Stimulated activated CD8-positive, alpha-beta memory T cell treated with anti-CD3 and anti-CD28 coated beads, Interleukin-2, amount 100 ng/mL, for 1 hour (primary cell): ENCODE data around the gene HEATR3.

Experiments
- DNase-seq, 2 donors: peaks; one replicate each; pipeline ENCODE4 v3.0.0-alpha.2; 2020; ENCODE audit warnings: low read depth in 2 of 2

The HEATR3 gene

DNA sequence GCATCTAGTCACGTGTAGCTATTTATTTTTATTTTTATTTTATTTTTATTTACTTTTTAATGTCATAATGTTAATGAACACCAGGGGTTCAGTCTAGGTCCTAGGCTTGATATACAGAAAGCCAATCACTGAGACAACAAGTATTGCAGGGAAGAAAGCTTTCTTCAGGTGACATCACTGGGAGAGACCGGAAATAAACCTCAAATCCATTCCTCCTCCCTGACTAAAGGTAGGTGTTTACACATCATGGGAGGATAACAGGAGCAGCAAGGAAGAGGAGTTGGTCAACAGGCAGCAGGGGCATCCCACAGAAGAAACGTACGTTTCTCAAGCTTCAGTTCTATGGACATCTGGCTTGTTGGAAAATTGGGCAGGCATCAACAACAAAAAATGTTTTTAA, 9.5 kb upstream of the HEATR3 start:
- DNase-seq: no peak

DNA sequence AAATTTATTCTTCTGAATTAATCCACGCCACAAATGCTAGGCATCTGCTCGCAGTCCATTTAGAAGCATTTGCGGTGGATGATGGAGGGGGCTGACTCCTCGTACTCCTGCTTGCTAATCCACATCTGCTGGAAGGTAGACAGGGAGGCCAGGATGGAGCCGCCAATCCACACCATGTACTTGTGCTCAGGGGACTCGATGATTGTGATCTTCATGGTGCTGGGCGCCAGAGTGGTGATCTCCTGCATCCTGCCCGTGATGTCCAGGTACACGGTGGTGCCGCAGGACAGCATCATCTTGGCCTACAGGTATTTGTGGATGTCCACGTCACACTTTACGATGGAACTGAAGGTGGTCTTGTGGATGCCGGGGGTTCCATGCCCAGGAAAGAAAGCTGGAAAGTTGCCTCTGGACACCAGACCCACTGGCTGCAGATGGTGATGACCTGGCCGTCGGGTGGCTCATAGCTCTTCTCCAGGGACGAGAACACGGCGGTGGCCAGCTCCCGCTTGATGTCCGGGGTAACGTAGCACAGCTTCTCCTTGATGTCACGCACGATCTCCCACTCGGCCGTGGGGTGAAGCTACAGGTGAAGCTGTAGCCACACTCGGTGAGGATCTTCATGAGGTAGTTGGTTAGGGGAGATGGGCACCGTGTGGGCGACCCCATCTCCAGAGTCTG, 7.5 kb upstream of the HEATR3 start:
- no peak for DNase-seq

- DNase-seq: no peak
These were observed 6.7 kb upstream of the HEATR3 start for GRCh38 chr16:50059111-50059510.

DNA sequence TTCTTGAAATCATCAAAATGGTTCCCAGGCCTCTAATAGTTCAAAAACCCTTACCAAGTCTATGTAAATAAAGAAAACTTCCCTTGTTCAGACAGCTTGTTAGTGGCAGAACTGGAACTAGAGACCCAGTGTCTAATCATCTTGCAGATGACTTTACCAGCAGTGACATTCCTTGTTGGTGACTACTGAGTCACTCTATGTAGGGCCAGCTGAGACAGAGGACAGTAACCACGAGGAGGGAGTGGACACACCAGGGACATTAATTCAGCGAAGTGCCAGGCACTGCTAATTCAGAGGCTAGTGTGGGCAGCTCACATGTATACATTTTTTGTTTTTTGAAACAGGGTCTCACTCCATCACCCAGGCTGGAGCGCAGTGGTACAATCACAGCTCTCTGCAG, 6.1 kb upstream of the HEATR3 start:
- no peak for DNase-seq

DNA sequence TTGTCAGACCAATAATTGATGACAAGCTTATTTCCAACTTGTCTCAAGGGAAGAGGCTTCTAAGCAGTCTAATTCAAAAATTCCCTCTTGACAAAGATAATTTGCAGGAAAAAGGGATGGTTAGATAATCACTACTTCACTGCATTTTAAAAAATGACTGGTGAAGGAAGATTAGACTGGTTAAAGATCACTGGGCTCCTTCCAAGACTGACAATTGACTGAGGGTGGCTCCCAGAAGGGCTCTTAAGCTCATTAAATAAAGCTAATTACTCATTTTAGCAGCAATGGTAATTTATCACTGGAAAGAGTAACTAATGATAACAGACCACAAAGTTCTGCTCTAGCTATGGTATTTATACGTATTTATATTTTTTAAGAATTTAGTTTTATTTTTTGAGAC, 4.4 kb upstream of the HEATR3 start:
- DNase-seq: no peak

- DNase-seq: no peak
These were observed 538 bp upstream of the HEATR3 start for GRCh38 chr16:50065241-50065623.

- DNase-seq: no peak
These were observed 916 bp downstream of the HEATR3 start for GRCh38 chr16:50066482-50067289.

DNA sequence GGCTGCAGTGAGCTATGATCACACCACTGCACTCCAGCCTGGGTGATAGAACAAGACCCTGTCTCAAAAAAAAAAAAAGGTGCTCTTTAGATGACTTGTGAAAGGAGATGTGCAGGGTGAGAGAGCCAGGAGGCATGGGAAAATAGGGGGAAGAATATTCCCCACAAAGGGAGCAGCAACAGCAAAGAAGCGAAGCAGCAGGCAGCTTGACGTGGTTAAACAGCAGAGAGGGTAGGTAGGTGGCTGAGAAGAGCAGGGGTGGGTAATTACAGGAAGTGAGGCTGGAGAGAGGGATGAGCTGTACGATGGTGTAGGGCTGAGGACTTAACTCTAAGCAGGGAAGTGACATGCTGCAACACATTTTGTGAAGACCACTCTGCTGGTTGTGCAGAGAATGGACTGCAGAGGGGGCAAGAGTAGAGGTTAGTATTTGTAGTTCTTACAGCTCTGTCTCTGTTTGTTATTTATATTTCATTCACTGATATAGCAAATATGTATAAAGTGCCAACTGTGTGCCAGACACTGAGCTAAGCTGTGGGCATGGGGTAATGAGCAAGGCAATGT, 1.6 kb downstream of the HEATR3 start:
- no peak for DNase-seq

DNA sequence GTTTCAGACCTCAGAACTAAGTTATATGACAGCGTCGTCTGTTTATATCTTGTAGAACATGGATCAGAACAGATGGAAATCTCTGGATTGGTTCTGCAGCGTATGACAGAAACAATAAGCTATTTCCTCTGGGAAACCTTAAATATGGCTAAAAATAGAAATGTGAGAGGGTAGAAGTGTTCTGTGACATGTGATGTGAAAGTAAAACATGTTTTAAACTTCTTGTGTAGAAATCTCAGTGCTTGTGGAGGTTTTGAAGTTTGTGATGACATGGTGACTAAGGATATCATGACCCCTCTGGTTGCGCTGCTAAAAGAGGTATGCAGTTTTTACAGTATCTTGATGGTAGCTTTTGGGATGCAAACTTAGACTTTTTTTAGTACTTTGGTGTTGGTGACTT, 2.8 kb downstream of the HEATR3 start:
- DNase-seq: no peak

DNA sequence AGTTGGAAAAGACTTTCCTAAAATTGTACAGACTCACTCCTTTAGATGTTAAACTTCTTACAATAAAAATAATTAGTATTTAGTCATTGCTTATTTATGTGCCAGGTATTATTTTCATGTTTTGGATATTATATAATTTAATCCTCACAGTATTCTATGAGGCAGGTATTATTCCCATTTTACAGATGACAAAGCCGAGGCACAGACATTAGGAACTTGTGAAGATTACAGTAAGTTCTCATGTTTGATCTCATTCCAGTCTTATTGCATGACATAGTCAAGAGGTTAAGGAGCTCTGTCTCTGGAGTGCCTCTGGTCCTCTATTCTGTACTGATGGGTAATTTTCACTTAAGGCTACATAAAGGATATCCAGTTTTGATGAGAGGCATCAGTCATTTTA, 3.3 kb downstream of the HEATR3 start:
- DNase-seq: no peak

DNA sequence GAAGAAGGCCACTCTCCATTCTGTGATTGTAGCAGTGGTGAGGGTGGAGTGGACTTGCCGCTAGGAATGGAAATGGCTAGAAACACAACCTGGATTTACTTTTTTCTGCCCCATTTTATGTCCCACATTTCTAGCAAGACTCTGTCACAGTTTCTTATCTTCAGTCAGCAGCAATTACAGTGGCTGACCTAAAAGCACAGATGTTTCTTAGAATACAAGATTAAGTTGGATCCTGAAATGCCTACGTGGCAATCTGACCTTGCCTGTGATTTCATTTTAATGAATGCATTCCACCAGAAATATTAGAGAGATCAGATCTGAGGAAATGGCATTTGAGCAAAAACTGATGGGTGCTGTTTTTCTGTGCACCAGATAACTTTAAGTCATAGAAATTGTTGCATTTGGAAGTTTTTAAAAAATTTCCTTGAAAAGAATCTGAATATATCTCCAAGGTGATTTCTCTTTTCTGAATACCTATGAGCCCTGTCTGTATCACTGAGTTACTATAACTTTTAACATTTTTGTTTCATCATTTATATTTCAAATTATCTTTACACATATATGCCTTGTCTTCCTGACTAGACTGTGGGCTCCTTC, 5.4 kb downstream of the HEATR3 start:
- no peak for DNase-seq

DNA sequence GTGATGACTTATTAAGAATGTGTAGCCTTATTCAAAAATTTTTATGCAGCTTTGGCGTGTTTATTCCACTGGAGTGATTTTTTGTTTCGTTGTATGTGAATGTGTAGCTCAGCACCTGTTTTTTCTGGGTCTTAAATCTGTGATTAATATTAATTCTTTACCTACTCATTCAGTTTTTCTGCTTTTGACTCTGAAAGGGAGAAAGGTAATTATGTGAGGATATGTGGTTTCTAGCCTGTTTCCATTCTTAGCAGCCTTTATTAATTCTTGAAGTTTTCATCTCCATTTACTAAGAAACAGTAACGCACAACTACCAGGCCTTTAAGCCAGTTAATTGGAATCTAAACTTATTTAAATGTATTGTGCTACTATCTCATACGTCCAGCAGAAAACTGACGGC, 7.0 kb downstream of the HEATR3 start:
- no peak for DNase-seq

- DNase-seq: no peak
These were observed 13.8 kb downstream of the HEATR3 start for GRCh38 chr16:50079397-50080140.

DNA sequence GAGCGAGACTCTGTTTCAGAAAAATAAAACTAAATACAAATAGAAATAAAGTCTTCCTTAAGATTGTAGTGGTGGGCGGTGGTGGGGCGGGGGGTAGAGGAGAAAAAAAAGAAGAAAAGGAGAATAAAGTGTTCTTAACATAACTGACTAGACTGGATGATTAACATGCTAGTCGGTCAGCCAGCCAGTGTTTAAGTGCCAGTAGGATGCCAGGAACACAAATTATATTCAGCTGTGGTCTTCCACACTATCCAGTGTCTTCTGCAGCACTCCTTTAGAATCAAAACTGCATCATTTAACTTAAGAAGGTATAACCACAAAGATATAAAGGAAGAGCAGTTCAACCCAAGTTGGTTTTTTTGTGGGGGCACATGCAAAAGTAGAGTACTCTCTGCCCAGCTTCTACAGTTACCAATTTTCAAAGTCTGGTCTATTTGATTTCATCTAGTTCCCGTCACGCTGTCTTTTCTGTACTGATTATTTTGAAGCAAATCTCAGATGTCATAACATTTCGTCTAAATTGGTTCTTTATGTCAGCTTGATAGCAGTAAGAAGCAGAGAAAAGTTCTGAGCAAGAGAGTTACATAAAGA, 15.8 kb downstream of the HEATR3 start:
- no peak for DNase-seq

DNA sequence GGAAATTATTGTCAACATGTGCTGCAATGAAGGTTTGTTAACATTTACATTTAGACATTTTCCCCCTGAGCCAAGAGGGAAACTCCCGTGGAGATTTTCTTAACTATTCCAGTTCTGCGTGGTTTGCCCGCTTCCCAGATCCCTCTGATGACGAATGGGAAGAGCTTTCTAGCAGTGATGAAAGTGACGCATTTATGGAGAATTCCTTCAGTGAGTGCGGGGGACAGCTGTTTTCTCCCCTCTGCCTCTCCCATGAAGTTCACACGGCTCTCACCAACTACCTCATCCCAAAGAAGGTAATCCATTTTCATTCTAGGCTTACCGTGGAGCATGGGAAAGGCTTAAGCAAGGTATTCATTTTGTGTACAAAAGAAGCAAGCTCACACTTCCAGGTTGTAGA, 18.2 kb downstream of the HEATR3 start:
- DNase-seq: no peak

DNA sequence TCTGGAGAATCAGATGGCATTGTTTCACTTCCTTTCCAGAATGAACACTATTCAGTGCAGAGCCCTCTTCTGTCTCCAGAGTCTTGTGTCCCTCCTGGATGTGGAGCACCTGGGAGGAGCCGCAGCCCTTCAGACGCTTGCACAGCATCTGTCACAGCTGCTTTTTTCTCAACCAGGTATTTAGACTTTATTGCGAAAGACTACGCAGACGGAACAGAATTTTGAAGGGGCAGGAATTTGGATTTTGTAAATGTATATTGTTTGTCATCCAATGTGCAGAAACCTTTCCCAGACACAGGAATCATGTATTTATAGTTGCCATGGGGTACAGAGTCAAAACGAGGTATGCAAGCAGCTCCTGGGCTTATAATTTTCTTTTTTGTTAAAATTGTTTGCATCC, 20.4 kb downstream of the HEATR3 start:
- DNase-seq: no peak

DNA sequence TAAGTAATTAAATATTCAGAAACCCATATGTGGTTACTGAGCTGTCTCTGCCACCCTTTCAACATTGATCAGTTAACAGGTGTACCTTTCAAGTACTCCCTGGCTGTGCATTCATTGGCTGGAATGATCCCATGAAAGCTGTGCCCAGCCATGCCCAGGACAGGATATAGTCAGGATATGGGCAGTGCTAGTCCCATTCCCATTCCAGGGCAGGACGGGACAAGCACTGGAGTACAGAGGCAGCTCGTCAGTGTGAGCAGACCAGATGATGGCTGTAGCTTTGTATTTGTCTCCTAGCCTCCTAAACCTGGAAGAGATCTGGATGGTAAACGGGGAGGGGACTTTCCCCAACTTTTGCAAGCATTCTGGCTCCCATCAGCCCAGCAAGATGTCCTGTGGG, 22.5 kb downstream of the HEATR3 start:
- no peak for DNase-seq

DNA sequence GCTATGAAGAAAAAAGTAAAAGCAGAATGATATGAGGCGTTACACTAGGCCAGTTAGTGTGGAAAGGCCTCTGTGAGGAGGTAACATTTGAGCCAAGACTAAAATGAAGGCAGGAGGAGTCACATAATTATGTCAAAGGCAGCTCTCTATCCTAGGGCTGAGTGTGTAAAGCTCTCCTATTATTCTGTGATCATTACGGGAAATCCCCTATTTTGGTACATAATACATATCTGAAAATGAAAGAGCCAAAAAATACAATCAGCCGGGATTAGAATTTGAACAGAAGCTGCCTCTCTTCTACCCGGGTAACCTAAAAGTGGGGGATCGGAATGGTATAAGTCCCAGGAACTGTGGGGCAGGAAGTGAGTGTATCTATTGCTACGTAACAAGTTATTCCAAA, 27.1 kb downstream of the HEATR3 start:
- DNase-seq: no peak

DNA sequence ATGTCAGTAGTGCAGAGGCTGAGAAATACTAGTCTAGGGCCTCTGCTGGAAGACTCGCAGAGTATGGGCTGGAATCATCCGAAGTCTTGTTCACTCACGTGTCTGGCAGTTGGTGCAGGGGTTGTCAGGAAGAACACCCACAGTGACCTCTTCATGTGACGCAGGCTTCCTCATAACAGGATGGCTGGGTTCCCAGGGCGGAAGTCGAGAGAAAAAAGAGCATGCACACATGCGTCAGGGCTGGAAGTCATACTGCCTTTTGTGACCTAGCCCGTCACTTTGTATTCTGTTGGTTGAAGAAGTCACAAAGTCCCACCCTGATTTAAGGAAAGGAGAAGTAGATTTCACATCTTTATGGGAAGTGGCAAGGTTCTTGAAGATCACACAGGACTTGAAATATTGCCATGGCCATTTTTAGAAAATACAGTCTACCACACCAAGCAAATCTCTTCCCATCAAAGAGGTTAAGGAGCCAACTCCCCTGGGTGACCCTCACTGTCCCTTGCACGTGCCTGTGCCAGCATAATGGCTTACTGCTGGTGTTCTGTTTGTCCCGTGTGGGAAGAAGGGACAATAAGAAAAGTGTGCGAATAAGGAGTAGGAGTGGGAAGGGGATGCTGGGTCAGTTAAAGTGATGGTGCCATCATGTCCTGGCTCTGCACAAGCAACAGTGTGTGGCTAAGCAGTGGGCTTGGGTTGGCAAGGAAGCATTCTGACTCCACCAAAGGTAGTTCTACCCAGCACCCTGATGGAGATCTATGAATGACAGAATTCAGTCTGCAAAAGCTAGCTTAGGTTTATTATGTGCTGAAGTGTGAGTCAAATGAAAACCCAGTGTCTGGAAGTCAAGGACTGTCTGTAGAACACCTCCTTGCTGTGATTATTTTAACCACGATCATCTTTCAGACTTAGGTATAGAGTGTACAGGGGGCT, 28.1 kb downstream of the HEATR3 start:
- no peak for DNase-seq

DNA sequence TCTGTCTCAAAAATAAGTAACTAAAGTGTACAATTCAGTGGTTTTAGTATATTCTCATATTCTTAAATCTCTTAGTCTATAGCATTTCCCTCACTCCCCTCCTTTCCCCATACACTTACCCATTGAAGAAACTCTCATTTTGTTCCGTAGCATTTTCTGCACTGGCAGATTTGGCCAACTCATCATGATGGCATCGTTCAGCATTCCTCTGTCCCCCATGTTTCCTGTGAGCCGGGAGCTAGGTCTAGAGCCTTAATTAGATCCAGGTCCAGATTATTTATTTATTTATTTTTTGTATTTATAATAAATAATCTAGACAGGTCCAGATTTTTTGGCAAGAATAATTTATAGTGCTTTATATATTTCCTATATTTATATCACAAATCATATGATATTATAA, 31.0 kb downstream of the HEATR3 start:
- no peak for DNase-seq
